ENCODE data around the gene SAMD10.
"Not testable (repeated sequence)": the region's sequence is repeated elsewhere in the genome, so short reads cannot be mapped to it uniquely, and the experiment has no call there.

SAMD10 gene

DNA sequence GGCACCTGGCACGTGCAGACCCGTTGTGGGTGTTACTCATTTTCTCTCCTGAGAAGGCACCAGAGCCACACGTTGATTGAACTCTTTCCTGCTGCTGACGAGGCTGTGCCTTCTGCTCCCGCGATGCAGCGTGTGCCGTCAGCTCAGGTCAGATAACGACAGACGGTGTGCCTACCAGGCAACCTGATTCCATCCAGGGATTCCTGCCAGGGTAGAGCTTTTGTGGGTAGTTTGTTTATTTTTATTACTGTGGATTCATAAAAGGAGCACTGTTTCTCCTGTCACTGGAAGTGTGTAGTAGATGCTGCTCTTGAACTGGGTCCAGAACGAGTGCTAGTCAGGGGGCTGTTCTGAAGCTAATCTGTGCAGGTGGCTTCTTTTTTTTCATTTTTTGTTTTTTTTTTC lies 22.2 kb upstream of the SAMD10 start:
- ATAC-seq (peak; percentile 49), DNase-seq (no peak)

DNA sequence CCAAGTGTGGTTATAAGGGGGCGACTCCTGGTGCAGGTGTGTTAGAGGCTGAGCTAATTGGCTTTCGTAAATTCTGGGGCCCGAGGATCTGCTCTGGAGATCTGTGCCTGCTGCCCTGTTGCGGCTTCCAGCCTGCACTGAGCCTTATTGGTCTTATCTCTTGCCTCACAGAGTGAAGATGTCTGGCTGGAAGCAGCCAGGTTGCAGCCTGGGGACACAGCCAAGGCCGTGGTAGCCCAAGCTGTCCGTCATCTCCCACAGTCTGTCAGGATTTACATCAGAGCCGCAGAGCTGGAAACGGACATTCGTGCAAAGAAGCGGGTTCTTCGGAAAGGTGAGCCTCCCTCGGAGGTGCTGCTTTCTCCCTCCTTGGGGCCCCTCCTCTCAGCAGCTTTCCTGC lies 21.5 kb upstream of the SAMD10 start:
- DNase-seq: no peak
- ATAC-seq: no peak

DNA sequence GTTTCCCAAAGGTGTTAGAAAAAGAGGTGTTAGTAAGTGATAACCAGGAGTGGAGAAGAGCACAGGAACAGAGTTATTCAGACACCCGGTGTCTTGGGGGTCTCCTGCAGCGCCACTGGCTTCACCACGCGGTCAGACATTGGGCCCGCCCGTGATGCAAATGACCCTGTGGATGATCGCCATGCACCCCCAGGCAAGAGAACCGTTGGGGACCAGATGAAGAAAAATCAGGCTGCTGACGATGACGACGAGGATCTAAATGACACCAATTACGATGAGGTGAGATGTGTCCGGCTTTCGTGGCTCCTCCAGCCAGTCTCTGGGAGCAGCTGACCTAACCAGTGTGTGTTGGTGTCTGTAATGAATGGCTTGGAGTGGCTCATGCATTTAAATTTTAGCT lies 3.5 kb upstream of the SAMD10 start:
- no peak for DNase-seq
- ATAC-seq: no peak

DNA sequence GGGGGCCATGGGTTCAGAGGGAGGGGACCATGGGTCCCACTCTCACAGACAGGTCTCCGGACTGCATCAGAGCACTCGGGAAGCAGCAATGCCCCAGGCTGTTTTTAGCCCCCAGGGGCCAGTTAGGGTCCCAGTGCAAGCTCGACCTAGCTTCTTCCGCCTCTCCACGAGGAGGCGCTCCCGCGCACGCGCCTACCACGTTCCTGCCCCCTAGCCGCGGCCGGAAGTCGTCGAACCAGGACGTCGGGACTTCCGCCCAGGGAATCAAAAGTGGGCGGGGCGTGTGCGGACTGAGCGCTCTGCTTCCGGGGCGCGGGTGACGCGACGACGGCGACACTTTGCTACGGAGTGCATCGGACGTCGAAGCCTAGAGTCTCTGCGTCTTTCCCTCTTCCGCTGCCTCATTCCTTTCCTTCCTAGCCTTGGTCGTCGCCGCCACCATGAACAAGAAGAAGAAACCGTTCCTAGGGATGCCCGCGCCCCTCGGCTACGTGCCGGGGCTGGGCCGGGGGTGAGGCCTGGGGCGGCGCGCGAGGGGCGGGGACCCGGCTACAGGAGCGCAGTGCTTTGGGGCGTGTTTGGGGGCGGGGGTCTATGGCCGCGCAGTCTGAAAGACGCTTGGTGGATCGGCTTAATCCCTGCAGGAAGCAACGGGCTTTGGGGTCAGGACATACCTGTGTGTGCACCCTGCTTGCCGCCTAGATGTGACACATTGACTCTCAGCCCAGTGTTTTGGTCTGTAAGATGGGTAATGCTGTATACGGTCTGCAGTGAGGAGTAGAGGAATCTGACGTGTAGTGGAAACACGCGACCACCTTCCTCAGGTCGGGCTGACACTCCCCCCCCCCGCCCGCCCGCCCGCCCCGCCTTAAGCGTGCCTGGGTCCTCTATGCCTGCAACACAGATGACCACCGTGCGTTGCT lies 1.6 kb upstream of the SAMD10 start, which contains the start of gene PRPF6:
TSS of gene PRPF6 (plus strand) at position 327 of the 923 bp plus-strand sequence. CDS start at position 441, 114 bp downstream.
- ATAC-seq (peak; percentile 58), DNase-seq (peak; percentile 97)

DNA sequence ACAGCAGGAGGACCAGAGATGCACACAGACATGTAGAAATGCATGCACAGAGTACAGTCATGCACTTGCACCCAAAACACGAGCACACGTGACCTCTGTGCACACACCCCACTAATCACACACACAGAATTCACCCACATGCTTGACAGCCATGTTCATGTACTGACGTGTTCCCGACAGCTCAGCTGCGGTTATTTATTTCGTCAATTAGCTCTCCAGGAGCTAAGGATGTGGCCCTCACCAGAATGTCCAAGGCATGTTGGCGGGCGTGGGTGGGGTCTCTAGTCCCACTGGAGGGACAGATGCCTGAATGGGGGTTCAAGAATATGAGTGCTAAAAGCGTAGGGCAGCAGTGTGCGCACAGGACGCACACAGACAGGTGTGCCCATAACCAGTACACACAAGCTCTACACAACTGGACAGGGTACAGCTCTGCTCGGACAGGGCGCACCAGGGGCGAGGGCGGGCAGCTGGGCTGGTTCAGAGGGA lies 919 bp upstream of the SAMD10 start:
- DNase-seq (peak; percentile 50), ATAC-seq (peak; percentile 14)

DNA sequence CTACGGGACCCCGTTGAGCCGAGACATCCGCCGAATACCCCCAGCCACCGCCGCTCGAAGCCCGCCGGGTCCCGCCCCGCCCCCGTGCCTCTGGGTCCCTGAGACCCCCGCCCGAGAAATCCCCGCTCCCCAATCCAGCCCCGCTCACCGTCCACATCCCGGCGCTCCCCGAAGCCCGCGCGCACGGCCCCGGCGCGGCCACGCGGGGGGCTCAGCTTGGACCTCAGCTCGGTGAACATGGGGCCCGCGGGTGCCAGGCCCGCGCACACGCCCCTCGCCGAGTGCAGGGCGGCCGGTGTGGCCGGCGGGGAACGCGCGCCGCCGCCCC lies 249 bp downstream of the SAMD10 start:
- no peak for ATAC-seq

DNA sequence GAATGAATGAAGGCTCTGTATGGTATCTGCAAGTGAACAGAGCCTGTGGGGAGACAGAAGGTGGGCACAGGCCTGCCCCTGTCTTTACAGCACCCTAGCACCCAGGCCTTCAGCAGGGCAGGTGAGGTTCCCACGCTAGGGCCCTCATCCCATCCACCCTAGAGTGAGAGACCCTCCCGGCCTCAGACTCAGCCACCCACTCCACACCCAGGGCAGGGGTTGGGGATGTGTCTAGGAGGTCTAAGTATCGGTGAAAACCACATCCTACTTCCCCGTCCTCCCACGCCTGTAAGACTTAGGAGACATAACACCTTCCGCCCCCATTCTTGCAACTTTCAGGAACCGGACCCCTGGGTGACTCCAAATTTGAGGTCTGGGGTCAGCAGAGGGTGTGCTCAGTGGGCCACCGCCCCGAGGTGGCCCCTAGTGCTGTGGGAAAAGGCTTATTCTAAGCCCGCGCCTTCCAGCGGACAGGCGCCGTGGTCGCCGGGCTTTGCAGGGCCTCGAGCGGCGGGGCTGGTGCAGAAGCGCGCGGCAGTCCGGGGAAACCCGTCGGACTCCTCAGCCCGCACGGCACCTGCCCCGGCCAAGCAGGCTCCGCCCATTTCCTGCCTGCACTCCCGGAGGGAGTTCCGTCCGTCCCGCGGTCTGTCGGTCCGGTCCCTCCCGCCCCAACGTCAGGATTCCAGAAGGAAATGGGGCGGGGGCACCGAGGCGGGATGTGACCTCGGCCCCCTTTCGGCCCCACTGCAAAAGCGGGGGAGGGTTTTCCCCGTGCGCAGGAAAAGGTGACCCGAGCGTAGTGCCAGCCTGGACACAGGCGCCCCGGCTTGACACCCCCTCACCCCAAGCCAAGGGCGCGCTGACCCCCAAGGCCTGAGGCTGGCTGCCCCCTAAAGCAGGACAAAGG lies 868 bp downstream of the SAMD10 start:
- DNase-seq: peak; percentile 83
- peak; percentile 11 for ATAC-seq

More for the DNA sequence above, 249 bp downstream of the SAMD10 start:
- no peak for DNase-seq

DNA sequence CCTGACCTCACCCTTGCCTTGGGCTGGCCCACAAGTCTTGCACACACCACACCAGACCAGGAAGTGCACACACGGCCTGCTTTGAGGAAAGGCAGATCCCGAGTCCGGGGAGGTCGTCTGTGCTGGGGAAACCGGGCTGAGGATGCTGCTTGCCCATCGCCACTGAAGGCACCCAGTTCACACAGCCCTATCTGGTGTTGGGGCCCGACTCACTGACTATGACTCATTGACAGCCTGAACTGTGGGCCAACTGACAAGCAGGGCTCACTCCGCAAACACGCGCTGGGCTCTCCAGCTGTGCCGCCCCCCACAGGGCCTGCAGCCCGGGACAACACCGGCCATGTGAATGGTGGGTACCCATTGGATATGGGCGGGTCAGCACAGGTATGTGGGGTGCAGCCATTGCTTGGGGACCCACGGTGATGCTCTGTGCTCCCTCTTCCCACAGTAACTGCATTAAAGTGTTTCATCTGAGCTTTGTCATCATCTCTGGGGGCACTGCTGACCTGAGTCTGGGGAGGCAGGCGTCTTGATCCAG lies 1.6 kb downstream of the SAMD10 start:
- DNase-seq: peak; percentile 70
- peak; percentile 56 for ATAC-seq

DNA sequence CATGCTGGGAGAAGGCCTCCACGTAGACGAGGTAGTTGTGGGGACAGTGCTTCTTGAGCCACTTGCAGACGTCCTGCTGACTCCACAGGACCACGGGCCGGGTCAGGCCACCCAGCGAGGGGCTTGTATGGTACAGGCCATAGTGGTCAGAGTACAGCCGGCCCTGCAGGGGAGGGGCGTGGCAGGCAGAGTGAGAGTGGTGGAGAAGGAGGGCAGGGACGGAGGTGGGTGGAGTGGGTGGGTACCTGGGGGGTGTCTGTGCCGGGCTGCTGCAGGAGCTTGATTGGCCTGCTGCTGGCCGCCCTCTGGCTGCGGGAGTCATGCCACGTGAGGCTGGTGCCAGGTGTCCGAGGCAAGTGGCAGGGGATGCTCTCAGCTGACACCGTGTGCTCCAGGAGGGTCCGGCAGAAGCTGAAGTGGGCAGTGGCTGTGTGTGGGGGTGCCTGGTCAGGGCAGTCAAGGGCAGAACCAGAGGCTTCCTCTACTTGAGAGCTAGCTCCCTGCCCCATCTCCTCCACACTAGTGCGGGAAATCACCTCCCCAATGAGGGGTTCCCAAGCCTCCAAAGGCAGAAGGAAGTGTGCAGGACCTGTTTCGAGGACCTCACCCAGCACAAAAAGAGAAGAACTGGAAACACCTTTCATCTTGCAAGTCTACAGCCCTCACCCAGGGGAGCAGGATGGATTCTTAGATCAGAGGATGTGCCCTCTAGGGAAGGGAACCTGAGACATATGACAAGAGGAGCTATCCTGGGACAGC lies 2.3 kb downstream of the SAMD10 start:
- ATAC-seq (no peak), DNase-seq (no peak)

DNA sequence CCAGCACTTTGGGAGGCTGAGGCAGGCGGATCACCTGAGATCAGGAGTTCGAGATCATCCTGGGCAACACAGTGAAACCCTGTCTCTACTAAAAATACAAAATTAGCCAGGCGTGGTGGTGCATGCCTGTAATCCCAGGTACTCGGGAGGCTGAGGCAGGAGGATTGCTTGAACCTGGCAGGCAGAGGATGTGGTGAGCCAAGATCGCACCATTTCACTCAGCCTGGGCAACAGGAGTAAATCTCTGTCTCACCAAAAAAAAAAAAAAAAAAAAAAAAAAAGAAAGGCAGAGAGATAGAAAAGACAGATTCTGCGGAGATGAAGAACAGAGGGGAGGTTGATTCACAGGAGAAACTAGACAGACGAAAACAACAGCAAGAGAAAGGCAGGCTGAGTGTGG lies 2.9 kb downstream of the SAMD10 start:
- DNase-seq, ATAC-seq: not testable (repeated sequence)

DNA sequence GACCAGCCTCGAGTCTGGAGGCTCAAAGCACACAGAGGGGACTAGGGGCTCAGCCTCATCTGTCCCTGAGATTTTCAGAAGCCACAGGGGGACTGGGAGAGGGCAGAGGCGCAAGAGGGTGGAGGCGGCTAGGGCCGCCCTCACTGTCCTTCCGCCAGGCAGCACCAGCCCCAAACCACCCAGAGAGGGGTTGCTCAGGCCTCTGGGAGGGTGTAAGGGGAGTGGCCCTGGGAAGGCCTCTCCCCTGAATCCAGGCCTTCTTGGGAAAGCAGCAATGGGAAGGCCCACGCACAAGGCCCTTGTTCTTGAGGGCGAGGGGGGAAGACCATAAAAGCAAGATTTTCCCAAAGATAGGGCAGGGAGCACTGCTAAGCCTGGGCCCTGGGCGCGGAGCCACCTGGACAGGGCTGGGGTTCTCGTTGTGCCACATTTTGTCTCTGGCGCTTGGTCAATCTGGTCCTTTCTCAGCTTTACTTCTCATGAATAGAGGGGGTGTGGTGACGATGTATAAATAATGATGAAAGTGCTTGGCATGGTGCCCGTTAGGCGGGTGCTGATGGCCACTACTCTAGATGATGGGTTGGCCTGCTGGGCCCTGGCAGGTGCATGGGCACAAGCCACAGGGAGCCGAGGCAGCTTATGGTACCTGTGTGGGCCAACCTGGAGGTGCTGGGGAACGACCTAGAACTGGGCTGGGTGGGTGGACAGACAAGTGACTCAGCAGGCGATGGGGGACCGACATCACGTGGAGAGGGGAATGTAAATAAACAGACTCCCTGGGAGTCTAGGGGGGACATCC lies 4.8 kb downstream of the SAMD10 start:
- ATAC-seq: no peak
- no peak for DNase-seq

DNA sequence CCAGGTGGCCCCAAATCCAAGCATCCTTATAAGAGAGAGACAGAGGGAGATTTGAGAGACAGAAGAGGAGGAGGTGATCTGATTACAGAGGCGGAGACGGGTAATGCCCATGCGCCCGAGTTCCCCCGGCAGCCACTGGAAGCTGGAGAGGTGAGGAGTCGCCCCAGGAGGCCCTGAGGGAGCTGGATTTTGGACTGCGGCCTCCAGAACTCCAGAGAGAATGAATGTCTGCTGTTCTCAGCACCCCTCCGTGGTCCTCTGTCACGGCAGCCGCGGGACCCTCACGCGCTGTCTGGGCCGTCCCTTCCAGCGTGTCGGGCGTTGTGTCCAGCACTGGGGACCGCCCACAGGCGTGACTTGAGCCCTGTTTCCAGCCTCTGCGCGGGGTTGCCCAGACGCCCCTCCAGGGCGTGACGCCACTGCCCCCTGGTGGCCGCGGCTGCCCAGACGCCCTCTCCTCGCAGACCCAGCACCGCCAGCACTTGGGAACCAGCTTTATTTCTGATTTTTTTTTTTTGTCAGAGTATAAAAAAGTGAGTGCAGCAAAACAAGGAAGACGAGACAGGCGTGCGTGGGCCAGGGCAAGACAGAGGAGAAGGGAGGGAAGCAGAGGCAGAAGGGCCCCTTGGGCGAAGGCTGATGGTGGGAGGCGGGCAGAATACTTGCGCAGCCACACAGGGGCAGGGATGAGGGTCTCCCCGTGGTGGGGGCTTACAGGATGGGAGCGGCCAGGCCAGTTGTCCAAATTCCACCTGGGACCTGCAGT lies 5.6 kb downstream of the SAMD10 start:
- ATAC-seq (peak; percentile 44), DNase-seq (peak; percentile 90)

DNA sequence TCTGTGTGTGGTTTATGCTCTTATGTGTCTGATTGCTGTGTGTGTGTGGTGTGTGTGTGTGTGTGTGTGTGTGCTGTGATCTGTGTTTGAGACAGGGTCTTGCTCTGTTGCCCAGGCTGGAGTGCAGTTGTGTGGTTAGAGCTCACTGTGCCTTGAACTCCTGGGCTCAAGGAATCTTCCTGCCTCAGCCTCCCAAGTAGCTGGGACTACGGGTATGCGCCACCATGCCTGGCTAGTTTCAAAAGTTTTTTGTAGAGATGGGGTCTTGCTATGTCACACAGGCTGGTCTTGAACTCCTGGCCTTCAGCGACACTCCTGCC lies 6.3 kb downstream of the SAMD10 start:
- DNase-seq: no peak

DNA sequence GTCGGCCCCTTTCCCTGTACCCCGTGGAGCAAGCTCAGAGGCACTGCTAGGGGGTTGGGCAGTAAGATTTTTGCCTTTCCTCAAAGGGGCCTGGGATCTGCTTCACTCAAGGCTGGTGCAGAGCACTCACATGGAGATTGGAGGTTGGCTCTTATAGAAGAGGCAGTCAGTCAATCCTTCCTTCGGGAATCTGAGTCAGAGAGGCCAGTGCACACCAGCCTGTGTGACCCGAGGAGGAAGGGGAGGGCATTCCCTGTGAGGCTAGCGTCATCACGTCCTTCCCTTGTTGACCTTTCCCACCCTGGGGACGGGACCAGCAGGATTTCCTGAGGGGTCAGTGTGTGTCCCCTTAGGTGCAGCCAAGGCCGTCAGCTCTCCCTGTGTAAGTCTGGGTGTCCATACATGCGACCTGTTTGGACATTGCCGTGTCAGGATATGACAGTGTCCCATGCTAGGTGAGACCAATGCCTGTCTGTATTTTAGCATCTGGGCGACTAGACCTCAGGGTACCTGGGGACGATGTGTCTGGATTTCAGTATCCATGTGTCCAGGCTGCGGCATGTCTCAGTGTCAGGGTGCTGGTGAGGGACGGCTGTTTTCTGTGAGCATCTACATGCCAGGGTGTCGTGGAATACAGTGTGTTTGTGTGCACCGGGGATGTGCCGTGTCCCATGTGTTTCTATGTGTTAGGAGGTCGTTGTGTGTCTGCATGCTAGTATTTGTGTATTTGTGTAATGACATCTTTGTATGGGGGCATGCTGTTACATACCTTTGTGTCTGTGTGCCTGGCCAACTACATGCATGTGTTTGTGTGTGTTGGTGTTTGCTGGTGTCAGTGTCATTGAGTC lies 6.9 kb downstream of the SAMD10 start:
- DNase-seq (peak; percentile 3), ATAC-seq (no peak)

More for the DNA sequence above, 6.3 kb downstream of the SAMD10 start:
- no peak for ATAC-seq

DNA sequence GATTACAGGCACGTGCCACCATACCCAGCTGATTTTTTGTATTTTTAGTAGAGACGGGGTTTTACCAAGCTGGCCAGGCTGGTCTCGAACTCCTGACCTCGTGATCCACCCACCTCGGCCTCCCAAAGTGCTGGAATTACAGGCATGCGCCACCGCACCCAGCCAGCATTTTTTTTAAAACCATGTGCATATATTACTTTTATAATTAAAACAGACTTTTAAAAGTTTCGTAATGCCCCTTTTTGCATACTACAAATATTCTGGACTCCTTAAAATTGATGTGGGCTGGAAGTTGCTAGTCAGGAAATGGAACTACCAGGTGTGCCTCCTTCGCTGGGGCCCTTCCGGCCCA lies 7.5 kb downstream of the SAMD10 start:
- peak; percentile 2 for DNase-seq
- not testable (repeated sequence) for ATAC-seq

DNA sequence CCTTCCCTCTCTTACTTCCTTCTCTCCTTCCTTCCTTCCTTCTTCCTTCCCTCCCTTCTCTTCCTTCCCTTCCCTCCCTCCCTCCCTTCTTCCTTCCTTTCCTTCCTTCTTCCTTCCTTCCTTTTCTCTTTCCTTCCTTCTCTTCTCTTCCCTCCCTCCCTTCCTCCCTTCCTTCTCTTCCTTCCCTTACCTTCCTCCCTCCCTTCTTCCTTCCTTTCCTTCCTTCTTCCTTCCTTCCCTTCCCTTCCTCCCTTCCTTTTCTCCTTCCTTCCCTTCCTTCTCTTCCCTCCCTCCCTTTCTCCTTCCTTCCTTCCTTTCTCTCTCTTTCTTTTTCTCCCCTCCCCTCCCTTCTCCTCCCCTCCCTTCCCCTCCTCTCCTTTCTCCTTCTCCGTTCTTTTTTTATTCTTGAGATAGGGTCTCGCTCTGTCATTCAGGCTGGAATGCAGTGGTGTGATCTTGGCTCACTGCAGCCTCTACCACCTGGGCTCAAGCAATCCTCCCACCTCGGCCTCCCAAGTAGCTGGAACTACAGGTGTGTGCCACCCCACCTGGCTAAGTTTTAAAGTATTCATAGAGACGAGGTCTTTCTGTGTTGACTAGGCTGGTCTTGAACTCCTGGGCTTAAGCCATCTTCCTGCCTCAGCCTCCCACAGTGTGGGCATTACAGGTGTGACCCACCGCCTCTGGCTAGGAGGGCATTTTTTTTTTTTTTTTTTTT lies 8.6 kb downstream of the SAMD10 start:
- DNase-seq (no peak), ATAC-seq (no peak)

DNA sequence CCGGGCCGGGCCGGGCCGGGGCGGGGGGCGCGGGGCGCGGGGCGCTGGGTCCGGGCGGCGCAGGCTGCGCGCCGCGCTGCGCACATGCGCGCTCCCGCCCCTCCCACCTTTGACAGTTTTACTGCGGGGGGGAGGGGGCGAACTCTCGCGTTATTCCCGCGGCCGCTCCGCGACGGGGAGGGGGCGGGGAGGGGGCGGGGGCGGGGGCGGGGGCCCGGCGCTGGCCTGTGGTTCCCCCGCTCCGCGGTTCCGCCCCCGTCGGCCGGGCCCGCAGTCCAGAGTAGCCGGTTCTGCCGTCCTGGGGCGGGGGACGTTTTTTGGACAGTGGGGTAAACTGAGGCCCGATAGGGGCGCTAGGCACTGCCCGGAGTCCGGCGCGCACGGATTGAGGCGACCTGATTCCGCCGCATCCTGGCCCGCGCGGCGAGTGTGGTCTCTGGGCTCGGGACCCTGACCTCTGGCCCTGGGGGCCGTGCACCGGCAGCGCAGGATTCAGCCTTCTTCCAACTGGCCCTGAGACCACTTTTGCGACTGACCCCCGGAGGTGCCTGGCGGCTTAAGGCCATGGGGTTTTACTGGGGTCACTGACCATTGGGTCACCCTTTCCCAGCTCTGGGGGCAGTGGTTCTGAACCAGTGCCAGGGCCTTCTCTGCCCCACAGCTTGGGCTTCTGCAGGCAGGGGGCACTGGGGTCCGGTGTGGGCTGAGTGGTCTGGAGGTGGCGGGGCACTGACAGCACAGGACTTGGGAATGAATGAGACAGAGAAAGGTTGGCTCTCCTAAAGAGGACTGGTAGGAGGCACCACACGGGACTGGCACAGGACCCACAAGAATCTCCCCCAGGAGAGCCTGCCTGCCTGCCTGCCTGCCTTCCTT lies 9.4 kb downstream of the SAMD10 start, which contains the start of gene ZNF512B:
TSS of gene ZNF512B (minus strand) at position 93 of the 876 bp plus-strand sequence. CDS start 1,980 bp downstream, outside the sequence.
- peak; percentile 64 for DNase-seq
- peak; percentile 16 for ATAC-seq
